NCI-H1417 treated with DMSO at 0.1 percent for 48 hours (cell line): ENCODE results near the gene SUPT3H.
"Not testable (repeated sequence)": the region's sequence is repeated elsewhere in the genome, so short reads cannot be mapped to it uniquely, and the experiment has no call there.

Source experiments
- DNase-seq: peaks from one replicate; lab custom pipeline; 2025; lab: John Stamatoyannopoulos, UW

The SUPT3H gene

DNA sequence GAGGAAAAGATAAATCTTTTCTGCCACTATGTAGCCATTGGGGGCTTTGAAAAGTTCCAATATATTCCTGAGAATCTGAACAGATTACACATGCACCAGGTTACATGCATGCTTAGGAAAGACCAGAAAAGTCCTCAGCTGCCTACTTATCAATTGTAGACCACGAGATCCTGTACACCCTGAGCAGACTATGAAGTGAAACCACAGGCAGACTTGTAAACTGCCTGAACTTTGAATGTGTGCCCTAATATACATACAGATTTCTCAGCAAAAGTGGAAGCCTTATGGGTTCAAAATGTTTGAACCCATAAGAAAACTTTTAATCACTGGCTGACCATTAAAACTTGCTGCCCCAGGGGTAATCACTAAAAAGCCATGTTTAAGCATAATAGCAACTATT is 323.1 kb downstream of the SUPT3H start:
- no peak for DNase-seq

DNA sequence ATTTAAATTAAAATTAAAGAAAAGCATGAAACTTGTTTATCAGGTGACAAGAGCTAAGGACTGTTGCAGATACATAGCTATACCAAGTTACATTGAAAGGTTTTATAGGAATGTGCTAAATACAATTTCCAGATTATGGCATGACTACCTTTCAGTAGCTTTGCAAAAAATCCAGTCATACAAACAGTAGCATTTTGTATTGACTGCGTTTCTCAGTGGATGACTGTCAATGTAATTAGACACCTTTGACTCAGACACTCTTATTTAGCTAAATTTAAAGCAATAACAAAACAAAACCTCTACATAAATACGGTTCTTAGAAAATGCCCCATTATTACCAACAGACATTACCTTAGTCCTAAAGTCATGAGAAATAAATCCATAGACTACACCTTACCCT is 325.4 kb downstream of the SUPT3H start:
- no peak for DNase-seq

DNA sequence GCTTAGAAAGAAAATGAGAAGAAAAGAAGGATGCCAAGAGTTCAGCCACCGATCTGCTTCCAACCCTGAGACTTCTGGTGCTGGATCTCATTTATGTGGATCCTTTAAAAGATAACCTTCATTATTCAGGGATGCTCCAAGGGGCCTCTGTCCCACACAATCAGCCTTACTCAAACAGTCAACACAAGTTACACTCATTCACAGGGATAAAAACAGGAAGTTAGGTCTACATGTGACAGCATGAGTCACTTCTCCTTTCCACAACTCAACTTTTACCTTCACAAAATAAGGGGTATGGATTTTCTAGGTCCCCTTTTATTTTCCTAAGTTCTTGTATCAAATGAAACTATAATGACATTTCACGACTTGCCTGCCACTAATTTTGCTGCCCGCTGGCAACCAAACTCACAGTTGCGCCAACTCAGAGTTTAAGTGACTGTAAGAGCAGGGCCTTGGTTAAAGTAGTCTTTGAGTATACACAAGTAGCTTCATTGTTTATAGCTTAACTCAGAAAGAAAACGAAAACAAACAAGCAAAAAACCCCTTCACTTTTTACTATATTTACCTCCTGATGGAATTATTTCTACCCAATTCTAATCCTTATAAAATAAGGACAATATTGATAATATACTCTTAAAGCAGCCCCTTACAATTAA is 328.4 kb downstream of the SUPT3H start:
- no peak for DNase-seq

DNA sequence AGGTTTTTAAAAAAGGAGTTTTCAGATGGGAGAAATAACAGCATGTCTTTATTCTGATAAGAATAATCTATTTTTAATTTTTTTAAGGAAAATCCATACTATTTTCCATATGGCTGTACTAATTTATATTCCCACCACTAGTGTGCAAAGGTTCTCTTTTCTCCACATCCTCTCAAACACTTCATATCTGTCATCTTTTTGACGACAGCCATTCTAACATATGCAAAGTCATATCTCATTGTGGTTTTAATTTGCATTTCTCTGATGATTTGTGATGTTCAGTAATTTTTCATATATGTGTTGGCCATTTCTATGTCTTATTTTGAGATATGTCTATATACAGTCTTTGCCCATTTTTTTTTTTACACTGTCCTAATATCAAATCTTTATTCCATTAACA is 330.2 kb downstream of the SUPT3H start:
- no peak for DNase-seq

DNA sequence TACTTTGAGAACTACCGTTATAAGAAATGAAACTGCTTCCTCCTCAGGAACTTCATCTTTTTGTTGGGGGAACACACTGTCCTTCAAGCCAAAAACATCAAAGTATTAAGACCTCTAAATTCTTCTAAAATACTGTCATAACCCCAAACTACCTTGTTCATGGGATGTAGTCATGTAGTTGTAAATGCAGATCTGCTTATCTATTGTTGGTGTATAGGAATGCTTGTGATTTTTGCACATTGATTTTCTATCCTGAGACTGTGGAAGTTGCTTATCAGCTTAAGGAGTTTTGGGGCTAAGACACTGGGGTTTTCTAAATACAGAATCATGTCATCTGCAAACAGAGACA is 332.5 kb downstream of the SUPT3H start:
- DNase-seq, result no peak

DNA sequence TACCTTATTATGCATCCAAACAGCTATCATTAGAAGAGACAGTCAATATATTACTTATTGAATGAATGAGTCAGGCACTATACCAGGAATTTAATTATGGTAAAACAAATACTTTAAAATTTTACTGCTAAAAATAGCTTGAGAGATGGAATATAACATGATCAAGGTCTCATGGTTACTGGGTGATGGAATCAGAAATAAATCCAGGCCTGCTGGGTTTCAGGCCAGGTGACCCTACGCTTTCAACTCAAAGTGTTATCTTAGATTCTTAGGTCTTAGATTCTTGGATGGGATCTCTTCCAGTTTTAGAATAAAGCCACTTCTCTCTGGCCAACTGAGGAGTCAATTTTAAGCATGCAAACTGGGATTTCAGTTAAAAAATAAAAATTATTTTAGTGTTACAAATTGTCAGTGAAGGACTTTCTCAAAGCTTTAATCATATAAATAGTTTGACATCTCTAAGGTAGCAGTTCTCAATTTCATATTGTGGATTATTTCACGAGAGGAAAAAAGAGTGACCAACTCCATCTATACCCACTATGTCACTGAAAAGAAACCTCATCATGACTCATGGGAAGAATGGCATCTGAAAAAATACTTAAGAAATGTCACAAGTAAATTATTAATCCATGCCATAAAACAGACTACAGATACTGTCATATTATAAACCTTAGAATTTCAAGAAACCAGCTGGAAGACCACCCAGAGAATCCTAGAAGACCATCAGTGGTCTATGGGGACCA is 333.1 kb downstream of the SUPT3H start:
- DNase-seq, result no peak

DNA sequence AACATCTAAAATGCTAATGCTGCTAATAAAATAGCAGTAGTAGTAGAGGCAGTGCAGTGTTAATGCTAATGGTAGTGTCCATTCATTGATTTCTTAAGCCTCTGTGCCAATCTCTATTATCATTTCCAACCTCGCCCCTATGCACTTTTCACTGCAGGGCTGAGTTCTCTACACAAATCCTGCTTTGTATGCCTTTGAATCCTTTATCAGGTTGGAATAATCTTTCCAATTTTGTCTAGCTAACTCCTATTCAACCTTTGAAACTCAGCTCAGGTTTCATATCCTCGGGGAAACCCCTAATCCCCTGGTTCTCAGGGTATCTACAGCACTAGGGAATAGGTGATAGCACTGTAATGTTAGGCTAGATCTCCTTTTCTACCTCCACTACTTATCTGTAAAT is 333.6 kb downstream of the SUPT3H start:
- no peak for DNase-seq

DNA sequence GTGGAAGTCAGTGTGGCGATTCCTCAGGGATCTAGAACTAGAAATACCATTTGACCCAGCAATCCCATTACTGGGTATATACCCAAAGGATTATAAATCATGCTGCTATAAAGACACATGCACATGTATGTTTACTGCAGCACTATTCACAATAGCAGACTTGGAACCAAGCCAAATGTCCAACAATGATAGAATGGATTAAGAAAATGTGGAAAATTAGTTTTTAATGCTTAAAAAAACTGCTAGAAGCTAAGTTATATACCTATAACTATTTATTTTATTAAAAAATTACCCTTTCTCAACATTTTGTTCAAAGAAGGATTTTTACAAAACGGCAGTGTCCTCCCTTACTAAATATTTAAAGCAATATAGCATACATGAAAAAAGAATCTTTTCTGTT is 335.1 kb downstream of the SUPT3H start:
- not testable (repeated sequence) for DNase-seq

DNA sequence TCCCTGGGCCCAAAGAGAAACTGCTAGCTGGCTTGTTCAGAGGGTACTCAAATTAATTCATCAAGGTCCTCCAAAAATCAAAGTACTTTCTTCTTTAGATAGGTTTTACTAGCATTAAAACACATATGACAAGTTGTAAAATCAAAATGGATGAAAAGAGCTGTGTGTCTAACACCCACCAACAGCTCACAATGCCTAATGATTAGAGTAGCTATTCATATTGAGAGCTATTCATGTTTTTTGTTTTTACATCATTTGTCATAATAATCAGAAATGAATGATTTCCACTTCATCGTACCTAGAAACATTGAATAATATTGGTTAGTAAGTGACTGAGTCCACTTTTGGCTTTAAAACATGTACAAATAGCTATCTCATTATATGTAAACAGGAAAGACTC is 339.5 kb downstream of the SUPT3H start:
- DNase-seq, result no peak

DNA sequence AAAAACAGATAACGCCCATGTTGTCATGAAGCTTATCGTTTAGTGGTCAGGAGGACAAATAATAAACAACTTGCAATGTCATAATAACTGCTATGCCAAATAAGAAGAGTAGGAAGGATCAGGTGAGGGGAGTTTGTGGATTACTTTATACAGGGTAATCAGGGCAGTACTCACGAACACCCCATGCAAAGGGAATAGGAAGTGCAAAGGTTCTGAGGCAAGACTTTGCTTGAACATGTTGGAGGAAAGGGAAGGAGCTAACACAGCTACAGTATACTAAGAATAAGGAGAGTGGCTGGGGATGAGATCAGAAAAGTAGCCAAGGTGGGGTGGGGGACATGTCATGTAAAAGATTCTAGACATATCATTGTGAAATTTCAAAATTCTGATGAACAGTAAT is 341.6 kb downstream of the SUPT3H start:
- DNase-seq, result no peak

DNA sequence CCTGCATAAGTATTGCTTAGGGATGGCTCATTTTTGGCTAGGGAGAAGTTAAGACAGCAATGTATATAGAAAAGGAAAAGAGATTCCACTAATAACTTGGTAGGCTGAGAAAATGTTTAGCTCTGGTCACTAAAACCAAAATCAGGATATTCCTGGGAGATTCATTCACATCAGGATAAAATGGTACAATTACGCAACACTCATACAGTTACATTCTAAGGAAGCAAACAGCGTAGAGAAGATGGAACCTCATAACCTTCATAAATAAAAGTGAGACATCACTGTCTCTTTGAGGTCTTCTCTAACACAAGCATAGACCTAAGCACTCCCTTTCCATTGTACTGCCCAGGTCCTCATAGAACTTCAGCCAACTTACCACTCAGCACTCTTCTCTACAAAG is 345.3 kb downstream of the SUPT3H start:
- no peak for DNase-seq

DNA sequence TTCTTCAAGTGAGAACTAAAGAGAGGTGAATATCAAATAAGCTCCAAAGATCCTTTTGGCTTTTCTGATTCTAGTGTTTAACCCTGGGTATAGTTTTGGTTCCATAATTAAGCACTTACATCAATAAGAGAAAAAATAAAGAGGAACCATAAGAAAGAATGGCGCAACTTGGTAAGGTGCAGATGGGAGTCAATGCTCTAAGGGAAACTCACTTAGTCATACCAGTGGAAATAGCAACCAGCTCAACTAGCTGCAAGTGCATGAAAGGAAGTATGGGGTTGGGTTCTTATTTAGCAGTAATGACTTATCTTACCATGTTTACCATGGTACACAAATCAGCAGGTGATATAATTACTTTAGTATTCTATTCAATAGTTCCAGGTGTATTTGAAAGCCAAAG is 346.1 kb downstream of the SUPT3H start:
- DNase-seq, result no peak

DNA sequence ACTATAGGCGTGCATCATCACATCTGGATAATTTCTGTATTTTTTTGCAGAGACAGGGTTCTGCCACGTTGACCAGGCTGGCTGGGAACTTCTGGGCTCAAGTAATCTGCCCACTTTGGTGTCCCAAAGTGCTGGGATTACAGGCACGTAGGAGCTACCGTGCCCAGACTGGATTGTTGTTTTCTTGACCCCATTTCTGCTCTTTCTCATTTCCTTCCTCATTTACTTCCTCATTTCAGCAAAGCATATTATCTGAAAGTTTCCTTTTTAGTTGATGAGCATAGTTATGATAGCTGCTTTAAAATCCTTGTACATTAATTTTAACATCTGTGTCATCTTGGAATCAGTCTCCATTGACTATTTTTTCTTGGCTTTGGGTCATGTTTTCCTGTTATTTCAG is 350.6 kb downstream of the SUPT3H start:
- DNase-seq, result no peak

DNA sequence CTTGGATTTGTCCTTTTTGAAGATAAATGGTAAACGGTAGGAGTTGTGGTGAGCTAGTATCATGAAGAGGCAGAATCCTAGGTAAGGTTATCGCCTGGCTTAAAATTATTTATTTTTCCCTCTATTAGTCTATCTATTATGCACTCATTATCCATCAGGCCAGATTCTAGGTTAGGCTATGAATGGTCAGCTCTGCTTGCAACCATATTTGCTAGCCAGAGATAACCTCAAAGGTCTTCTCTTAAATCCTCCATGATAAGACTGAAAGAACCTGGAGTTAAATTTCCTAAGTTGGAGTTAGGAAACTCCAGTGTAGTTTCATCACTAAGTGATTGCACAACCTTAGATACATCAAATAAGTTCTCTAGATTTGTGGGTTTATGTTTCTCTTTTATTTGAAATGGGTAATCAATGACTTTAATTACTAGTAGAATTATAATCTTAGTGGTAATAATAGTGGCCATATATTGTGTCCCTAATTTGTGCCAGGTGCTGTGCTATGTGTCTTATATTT is 351.7 kb downstream of the SUPT3H start:
- no peak for DNase-seq

DNA sequence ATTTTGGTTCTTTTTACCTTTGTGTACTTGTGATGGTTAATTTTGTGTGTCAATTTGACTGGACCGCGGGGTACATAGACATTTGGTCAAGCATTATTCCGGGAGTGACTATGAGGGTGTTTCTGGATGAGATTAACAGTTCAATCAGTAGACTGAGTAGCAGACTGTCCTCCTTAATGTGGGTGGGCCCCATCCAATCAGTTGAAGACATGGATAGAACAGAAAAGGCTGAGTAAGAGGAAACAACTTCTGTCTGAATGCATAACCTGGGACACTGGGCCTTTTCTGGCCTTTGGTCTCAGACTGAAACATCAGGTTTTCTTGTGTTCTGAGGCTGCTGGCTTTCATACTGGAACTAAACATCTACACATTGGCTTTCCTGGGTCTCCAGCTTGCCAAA is 353.1 kb downstream of the SUPT3H start:
- no peak for DNase-seq

DNA sequence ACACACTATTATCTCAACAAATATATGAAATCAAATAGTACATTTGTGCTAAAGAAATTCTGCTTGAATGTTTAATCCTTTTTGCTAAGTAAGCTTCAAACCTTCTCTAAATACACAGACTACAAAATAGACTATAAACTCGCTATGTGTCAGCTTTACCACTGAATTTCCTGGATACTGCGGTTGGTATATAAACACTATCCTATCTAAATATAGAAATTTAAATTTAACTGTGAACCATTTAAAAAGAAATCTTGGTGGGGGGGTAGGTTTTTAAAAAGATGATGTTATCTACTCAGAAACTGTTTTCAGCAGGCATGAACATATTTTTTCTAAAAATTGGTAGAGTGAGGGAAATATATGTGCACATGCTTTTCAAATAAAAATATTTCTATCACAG is 356.1 kb downstream of the SUPT3H start:
- DNase-seq, result no peak

DNA sequence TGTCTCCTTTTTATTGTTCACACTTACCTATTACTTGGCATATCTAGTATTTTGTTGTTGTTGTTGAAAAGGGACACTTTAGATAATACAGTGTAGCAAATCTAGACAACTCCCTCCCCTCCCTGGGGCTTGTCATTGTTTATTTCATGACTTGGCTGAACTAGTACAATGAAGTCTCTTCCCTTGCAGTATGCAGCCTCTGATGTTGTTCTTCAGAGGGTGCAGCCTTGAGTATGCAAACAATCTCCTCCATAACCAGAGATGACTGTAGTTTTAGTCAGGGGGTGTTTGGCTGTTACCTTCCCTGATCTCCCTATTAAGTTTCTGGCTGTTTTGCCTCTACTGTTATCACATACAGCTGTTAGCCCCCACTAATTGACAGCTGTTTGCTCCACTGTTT is 365.0 kb downstream of the SUPT3H start:
- no peak for DNase-seq

DNA sequence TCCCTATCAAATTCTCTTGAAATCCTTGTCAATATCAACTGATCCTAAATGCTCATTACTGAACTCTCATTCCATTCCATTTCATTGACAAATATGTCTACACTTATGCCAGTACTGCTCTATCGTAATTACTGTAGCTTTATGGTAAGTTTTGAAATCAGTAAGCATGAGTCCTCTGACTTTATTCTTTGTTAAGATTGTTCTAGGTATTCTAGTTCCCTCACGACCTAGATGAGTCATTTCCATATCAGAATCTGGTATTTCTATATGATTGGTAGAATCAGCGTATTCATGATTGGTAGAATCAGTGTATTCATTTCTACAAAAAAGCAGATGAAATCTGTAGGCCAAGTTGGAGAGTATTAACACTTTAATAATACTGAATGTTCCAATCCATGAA is 368.2 kb downstream of the SUPT3H start:
- DNase-seq, result no peak

DNA sequence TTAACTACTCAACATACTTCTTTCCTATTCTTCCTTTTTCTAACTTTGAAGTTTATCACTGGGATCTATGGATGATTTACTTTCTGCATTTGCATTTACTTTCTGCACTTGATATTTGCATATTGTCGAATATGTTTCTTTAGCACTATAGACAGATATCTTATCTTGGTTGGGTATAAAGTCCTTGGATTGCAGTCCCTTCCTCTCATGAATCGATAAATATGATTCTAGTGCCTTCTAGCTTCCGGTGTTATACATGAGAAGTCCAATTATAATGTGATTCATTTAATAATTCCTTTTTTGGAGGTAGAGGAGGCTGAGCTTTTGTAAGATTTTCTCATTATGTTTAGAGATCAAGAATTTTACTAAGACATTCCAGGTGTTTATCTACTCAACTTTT is 370.8 kb downstream of the SUPT3H start:
- DNase-seq, result no peak

DNA sequence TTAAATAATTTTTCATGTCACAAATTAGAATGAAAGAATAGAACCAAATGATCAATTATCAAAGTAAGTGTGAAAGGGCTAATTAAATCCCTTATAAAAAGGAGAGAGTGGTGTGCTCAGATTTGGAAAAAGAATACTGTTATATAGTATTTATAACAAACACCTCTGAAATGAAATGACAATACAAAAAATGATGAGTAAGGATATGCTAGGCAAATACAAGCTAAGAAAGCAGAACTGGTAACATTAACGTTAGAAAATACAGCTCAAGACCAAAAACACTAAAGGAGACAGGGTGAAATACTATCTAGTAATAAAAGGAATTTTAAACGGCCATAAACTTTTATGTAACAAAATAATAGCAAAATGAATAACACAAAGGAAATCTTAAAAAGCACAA is 373.8 kb downstream of the SUPT3H start:
- DNase-seq, result no peak

DNA sequence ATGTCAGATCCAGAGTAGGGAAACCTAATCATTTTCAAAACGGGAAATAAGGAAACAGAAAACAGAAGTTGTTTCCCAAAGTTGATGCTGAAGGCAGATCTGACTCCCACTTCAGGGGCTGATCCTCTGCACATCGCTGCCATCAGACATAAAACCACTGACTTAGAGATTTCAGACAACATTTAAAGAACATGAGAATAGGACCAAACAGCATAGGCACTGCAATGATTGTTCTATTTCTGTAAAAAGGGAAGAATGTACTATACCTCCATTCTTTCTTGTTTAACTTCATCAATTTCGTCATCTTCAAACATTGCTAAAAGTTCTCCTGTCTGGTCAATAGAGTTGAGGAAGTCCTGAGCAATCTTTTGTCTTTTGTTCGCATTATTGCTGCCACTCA is 374.3 kb downstream of the SUPT3H start:
- DNase-seq, result no peak

DNA sequence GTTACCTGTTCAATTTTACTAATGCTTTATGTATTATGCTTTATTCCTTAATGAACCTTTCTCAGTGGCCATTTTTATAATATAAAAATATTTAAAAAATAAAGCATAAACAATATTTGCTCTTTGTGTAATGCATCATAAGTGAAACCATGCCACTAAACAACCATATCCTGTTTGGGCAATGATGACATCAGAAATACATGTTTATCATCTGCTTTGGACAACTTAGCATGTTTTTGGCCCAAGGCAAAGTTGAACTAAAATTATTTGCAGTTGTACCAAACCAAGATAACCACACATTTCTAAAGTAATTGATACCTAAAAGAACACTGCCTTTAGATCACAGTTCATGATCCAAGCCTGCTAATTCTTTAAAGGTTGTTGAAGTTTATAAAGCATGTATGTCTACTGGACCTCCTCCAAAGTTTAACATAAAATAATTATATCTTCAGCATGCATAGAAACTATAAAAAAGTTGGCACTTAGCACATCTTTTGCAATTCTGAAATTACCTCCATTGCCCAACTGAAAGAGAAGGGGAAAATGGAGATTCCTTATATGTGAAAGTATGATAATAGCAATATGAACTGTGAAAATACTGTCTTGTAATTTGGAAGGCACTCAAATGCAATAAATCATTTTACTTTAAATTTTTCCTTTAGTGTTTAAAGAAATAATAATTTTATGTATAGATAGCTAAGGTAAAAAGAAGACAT is 375.2 kb downstream of the SUPT3H start:
- no peak for DNase-seq

DNA sequence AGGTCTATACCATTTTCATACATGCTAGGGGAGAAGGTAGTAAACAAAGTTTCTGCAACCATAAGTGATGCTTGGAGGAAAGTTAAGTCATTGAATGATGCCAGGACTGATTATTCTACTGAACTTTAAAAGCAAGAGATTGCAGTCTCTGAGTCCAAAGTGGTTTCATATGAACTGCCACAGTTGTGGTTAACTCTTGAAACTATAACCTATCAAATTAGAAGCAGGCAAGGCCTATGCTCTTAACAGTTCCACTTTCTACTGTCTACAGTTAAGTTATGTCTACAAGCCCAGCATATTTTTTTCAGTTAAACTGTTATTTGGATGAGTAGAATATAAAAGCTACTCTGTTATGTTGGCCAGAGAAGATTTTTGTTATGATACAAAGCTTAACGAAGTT is 376.1 kb downstream of the SUPT3H start:
- no peak for DNase-seq
